Eye (tissue), 1 donor: Measurements from ENCODE around the gene PDK1.
"Not testable (repeated sequence)": the region's sequence is repeated elsewhere in the genome, so short reads cannot be mapped to it uniquely, and the experiment has no call there.

Source experiments
- DNase-seq: peaks from one replicate; pipeline ENCODE4 v3.0.0-alpha.2; 2015

Gene PDK1

DNA sequence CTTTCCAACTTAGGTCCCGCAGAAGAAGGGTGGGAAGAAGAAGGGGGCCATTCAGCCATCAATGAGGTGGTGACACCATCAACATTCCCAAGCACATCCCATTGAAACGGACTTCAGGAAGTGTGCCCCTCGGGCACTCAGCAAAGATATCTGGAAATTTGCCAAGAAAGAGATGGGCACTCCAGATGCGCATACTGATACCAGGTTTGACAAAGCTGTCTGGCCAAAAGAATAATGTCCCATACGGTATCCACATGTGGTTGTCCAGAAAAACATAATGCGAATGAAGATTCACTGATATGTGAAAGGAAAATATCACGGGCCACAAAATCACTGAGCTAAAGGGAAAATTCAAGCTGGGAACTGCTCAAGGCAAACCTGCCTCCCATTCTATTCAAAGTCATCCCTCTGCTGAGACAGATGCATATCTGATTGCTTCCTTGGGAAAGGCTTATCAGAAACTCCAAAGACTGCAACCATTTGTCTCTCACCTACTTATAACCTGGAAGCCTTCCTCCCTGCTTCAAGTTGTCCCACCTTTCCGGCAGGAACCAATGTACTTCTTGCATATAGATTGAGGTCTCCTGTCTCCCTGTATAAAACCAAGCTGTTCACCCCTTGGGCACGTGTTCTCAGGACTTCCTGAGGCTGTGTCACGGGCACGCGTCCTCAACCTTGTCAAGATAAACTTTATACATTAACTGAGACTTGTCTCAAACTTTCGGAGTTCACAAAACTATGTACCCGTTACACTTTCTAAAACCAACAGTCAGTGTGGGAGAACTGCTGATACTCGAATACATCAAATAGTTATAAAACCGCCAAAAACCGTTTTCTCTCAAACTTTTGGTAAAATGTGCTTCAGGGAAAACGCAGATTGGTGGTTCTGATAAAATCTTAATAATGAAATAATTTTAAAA lies 1.3 kb upstream of the PDK1 start:
- peak; percentile 21 for DNase-seq

DNA sequence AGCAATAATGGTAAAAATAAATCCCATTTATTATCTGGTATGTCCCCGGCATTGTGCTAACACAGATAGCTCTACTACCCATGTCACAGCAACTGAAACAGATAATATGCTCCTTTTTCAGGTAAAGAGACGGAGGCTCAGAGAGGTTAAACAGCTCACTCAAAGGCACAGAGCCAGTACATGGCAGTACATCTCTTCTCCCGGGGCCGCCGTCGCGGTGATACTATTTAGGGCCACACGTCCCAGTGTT lies 693 bp upstream of the PDK1 start:
- DNase-seq, result no peak

DNA sequence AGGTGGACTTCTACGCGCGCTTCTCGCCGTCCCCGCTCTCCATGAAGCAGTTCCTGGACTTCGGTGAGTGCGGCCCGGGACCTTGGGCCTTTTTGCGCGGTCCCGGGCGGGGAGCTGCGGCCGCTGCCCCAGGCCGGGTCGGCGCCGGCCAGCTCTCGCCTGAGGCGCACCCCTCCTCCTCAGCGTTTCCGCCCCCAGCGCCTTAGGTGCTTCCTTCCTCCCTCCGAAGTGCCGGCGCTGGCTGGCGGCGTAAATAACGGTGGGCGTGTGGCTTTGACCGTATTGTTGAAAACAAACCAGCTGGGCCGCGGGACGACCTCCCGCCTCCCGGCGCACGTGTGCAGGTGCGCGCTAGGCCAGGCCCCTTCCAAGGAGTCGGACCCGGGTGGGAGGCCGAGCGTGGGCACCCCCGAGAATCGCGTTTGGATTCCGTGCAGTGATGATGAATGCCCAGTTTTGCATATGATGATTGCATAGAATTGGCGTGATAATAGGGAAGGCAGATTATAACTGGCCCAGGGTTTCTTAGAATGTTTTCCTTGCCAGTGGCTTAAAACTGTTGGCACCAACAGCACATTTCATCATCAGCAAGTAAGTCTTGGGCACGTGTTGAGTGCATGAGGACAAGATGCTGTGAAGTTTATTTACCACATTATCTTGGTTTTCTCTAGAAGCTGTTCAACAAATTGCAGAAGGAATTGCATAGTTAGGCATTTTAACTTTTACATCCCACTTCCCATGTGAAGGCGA lies 569 bp downstream of the PDK1 start:
- no peak for DNase-seq

DNA sequence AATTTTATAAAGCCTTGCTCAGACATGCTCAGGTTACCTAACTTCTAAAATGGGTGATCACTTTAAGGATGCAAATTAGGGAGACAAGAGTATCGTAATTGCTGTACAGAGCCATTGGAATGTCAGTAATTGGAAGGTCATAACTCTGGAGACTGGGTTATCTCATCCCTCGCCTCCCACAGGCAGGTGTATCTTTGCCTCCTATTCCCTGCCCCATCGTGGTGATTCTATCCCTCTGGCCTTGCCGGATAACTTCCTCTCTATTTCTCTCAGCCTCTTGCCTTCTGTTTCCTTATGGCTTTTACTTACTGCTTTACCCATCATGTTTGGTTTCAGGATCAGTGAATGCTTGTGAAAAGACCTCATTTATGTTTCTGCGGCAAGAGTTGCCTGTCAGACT lies 2.5 kb downstream of the PDK1 start:
- DNase-seq, result no peak

DNA sequence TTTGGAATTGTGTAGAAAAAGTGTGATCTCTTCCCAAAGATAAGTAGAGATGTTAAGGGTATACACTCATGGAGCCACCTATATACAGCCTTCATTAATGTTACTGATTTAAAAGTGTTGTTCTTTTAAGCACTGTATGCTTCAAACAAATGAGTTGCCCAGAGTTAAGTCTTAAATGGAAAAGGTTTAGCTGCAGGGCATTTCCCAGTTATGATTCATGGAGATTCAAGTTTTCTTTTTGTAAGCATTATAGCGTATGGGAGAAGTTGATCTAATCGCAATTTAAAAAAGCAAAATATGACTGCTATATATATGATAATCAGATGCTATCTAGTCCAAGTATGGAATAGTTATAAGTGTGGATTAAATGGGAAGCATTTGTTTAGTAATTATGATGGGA lies 4.8 kb downstream of the PDK1 start:
- DNase-seq, result no peak

DNA sequence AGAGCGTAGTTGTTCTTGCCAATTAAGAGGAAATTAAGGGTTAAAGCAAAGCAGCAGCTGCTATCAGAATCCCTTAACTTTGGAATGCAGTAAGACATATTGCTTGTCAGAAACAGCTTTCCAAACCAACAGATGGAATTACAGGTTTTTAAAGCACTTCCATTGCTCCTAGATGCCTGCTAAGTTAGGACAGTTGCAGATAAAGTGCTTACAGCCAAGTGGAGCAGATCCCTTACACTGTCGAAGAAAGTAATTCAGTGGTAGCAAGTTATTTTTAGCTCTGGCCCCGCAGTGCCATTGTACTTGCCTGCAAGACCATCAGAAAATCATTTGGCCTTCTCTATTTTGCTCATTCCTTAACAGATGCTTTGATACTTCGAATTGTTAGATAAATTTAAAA lies 5.4 kb downstream of the PDK1 start:
- peak; percentile 11 for DNase-seq

DNA sequence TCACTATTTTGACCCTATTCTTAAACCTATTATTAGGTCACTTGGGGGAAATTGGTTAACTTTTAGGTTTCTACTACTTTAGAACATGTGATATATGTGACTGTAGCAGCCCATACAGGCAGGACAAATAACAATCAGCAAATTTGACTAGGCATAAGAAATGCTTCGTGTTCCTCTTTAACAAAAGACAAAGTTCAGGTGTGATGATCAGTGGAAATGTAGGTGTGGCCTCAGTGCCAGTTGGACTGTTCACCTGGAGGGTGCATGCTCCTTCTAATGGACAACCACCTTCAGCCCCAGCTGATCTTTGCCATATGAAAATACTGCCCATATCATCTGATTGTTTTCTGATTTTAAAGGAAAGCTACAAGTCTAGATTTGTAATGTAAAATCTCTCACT lies 6.4 kb downstream of the PDK1 start:
- DNase-seq, result no peak

DNA sequence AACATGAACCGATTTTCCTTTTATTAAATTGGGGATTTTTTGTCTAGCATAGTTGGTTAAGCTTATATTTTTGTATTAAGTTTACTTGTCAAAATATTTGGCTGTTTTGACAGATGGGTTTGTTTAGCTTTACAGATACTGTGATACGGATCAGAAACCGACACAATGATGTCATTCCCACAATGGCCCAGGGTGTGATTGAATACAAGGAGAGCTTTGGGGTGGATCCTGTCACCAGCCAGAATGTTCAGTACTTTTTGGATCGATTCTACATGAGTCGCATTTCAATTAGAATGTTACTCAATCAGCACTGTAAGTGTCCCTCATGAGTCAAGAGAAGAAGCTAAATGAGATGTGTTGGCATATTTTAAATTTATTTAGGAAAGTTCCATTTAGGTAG lies 8.5 kb downstream of the PDK1 start:
- no peak for DNase-seq

DNA sequence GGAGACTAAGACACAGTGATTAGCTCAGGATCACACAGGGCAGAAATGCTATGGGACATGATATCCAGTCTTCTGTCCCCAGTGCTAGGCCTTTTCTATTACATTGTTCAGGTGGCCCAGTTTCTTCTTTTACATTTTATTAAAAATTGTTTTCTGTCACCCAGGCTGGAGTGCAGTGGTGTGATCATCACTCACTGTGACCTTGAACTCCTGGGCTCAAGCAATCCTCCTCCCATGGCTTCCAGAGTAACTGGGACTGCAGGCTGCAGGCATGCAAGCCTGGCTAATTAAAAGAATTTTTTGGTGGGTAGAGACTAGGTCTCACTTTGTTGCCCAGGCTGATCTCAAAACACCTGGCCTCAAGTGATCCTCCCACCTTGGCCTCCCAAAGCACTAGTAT lies 15.4 kb downstream of the PDK1 start:
- DNase-seq, result no peak

DNA sequence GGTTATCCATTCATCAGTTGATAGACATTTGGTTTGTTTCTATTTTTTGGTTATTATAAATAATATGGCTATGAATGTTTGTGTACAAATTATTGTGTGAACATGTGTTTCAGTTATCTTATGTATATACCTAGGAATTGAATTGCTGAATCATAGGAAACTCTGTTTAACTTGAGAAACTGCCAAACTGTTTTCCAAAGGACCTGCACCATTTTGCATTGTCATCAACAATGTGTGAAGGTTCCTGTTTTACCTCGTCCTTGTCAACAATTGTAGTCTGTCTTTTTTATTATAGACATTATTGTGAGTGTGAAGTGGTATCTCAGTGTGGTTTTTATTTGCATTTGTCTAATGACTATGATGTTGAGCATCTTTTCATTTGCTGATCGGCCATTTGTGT lies 17.1 kb downstream of the PDK1 start:
- DNase-seq, result no peak

DNA sequence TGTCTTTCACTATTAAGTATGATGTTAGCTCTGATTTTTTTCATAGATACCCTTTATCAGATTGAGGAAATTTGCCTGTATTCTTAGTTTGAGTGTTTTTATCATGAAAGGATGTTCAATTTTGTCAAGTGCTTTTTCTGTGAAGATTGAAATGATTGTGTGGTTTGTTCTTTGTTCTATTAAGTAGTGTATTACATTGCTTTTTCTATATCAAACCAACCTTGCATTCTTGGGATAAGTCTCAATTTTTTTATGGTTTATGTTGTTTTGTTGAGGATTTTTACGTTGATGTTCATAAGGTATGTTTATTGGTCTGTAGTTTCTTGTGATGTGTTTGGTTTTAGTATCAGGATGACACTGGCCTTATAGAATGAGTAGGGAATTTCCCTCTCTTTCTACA lies 19.1 kb downstream of the PDK1 start:
- DNase-seq, result no peak

DNA sequence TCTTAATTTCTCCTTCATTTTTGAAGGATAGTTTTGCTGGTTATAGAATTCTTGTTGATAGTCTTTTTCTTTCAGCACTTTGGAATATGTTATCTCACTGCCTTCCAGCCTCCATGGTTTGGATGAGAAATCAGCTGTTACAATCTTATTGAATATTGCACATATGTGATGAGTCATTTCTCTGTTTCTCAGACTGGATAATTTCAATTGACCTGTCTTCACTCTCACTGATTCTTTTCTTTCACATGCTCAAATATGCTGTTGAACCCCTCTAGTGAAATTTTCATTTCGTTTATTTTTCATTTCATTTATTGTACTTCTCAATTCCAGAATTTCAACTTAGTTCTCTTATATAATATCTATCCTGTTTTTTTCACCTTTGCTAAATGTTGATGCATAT lies 22.2 kb downstream of the PDK1 start:
- DNase-seq, result peak; percentile 22

DNA sequence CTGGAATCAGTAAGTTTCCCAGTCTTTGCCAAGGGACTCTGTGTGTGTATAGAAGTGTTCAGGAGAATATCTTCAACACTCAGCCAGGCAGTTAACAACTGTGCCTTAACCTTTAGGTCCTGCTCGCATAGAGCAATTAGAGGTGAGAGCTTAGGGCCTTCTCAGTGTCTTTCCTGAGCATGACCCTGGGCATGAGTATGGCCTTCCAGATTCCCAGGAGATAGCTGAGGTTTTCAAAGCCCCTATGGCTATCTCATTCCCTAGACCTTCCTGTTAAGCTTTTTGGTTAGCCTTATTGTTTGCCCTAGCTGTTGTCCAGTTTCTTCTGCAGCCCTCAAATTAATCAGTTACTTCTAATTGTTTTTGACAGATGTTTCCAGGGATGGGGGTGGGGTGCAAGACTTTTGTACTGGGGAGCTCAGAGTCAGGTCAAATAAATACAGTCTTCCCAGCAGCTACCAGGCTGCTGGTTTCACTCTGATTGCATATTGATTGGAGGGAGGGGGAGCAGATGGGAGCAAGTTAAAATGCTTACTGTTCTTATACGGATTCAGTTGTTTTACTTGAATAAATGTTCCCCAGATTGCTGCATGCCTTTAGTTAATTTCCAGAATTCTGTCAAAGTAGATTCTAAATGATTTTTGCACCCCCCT lies 23.1 kb downstream of the PDK1 start:
- DNase-seq, result peak; percentile 22

DNA sequence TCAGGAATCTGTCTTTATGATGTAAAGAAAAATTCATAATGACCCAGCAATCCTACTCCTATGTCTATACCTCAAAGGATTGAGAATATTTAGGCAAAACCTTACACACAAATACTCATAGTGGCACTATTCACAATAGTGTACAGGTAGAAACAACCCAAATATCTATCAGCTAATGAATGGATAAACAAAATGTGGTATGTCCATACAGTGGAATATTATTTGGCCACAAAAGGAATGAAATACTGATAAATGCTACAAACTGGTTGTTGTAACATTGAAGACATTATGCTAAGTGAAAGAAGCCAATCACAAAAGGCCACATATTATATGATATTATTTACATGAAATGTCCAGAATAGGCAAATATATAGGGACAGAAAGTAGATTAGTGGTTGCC lies 24.7 kb downstream of the PDK1 start:
- DNase-seq, result no peak

DNA sequence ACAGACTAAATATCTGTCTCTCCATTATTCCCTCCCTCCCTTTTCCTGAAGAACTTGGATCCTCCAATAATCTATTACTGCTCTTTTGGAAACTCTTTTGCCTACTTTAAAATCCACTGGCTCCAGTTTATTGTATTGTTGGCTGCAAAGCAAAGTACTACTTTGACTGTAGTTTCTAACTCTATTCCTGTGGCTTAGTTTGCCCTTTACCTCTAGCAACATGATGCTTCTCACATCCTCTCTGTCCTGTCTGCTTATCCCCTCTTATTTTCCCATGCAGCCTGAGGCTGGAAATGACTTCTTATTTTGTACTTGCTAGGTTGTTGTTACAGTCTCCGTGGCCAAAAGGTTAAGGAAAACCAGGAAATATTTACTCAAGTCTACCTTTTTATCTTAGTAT lies 26.8 kb downstream of the PDK1 start:
- no peak for DNase-seq

DNA sequence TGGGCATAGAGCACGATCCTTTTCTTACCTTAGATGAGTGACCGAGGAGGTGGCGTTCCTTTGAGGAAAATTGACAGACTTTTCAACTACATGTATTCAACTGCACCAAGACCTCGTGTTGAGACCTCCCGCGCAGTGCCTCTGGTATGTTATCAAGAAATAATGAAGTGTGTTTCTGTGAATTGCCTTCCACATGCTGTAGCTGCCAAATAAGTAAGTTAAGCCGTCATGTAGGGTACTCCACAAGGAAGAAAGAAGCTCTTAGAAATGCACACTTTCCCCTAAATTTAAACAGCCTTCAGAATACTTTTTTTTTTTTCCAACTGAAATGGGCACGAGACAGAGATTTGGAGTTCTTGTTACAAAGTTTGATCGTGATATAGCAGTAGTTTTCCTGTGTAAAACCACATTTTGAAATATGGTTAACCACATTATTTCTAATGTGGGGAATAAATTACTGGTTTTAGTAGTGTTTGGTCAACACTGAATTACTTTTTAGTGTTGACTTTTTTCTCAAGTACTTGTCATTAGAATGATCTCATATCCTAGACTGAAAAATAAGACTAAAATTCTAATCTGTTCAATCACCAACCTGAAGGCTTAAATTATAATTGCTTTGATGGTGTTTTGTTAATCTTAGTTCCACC lies 30.5 kb downstream of the PDK1 start:
- no peak for DNase-seq

DNA sequence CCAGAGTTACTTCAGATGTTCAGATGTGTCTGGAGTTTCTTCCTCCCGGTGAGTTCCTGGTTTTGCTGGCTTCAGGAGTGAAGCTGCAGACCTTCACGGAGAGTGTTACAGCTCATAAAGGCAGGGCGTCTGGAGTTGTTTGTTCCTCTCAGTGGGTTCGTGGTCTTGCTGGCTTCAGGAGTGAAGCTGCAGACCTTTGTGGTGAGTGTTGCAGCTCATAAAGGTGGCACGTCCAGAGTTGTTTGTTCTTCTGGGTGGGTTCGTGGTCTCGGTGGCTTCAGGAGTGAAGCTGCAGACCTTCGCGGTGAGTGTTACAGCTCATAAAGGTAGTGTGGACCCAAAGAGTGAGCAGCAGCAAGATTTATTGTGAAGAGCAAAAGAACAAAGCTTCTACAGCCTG lies 31.3 kb downstream of the PDK1 start:
- not testable (repeated sequence) for DNase-seq

DNA sequence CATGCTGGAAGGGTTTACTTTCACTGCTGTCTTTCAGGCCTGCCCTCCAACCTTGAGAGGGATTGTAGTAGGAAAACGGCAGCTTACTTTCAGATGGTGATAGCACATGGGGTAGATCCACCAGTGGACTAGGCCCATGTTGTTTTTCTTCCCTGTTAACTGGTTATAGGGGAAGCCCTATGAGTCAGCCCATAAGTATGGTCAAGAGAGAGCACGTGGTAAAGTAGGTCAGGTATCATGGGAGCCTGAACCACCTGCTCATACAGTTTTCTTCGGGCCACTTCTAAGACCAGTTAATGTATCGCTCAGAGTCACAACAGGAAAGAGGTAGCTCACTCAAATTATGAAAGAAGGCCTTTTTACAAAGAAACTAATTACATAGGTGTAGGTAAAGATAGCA lies 33.0 kb downstream of the PDK1 start:
- no peak for DNase-seq

DNA sequence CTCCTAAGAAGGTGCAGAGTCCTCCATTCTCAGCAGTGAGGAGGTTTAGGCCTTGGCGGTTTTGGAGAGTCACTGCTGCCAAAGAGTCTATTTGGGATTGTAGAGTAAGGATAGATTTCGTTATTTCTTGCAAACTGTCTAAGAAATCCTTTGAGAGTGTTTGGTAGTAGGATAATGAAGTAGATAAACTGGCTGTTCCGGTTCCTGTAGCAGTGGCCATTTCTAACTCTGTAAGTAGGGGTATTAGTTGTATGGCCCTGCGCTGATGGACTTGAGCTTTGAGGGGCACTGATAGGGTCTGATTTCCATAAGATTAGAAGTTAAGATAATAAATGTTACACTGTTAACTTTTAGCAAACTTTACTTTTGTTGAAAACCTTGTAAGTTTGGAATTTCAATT lies 35.5 kb downstream of the PDK1 start:
- DNase-seq, result not testable (repeated sequence)

DNA sequence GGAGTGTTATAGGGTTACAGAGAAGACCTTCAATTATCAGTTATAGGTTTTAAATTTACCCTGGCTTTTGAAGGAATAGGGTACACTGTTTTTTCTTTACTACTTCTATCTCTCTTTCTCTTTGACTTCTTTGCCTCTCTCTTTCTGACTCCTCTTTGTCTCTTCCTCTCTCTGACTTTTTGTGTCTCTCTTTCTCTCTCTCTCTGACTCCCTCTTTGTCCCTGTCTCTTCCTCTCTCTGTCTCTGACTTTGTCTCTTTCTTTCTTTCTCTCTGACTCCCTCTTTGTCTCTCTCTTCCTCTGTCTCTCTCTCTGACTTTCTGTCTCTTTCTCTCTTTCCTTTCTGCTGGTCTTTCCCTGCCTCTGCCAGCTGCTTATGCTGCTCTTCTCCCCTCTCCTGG lies 36.3 kb downstream of the PDK1 start:
- not testable (repeated sequence) for DNase-seq

DNA sequence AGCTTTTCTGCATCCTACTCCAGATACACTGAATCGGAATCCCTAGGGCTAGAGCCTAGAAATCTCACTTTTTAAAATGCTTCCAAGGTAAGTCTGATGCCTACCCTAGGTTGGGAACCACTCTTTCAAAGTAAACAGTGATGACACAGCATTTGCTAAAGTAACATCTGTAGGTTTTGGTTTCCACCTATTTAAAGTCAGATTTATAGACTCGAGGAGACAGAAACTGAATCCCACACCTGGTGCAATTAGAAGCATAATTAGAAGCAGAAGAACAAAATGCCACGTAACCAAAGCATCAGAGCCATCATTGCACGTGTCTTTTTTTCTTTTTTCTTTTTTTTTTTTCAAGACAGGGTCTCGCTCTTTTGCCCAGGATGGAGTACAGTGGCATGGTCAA lies 40.9 kb downstream of the PDK1 start:
- no peak for DNase-seq

DNA sequence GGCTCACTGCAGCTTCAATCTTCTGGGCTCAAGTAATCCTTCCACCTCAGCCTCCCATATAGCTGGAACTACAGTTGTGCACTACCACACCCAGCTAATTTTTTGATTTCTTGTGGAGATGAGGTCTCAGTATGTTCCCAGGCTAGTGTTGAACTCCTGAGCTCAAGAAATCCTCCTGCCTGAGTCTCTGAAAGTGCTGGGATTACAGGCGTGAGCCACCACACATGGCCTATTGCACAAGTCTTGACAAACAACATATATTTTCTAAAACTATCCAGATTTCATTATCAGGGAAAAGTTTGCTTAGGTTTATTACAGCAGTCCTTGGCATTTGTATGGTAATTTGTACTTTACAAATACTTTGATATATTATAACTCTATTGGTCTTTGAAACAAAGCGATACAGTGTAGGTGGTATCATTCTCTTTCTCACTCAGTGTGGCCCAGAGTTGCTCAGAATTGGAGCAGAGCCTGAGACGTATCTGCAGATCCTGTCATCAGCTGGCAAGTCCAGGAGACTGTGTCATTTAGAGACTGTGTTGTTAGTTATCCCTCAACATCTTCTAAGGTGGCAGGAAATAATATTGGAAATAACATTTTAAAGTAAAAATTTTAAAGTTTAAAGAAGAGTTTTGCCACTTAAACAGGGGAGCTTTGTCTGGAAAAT lies 41.4 kb downstream of the PDK1 start:
- DNase-seq, result no peak

DNA sequence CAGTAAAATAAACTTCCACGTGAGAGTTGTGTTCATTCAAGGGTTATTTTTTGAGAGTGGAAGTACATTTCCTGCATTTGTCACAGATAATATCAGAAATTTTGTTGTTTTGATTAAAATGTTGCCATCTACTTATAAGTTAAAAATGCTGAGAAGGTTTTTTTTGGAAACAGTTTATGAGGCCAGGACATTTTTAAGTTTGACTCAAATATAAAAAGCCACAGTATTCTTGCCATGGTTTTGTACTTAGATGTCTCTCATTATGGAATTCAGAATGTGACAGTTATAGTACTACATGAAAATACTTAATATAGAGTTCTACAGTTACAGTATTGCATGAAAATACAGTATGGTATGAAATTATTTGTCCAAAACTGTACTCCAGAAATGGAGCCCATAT lies 44.1 kb downstream of the PDK1 start:
- no peak for DNase-seq
